Nephron progenitor cell (in vitro differentiated cells): ENCODE data around the gene PSMA5.

ENCODE experiments used
- DNase-seq: peaks from one replicate; pipeline ENCODE4 v3.0.0; 2021
- H3K27ac Mint-ChIP-seq: 2 replicates; pipeline ENCODE4 v1.8.0; 2021; ENCODE audit warnings: mild to moderate bottlenecking, moderate library complexity, mixed read lengths
- H3K27me3 Mint-ChIP-seq: 2 replicates; pipeline ENCODE4 v1.8.0; 2021; ENCODE audit warnings: mild to moderate bottlenecking, low read depth, mixed read lengths; ENCODE audit not compliant: poor library complexity
- H3K36me3 Mint-ChIP-seq: 2 replicates; pipeline ENCODE4 v1.8.0; 2021; ENCODE audit warnings: low read depth, mixed read lengths
- H3K4me1 Mint-ChIP-seq: 2 replicates; pipeline ENCODE4 v1.8.0; 2021; ENCODE audit warnings: mixed read lengths
- H3K4me3 Mint-ChIP-seq: 2 replicates; pipeline ENCODE4 v1.8.0; 2021; ENCODE audit warnings: mild to moderate bottlenecking, moderate library complexity, mixed read lengths
- H3K9me3 Mint-ChIP-seq: 2 replicates; pipeline ENCODE4 v1.8.0; 2021; ENCODE audit warnings: mild to moderate bottlenecking, moderate library complexity, mixed read lengths
- TF ChIP-seq, protein P1 (sequence below): fragments of 200-600 bp; sonication (generic); IDR thresholded peaks from 2 replicates; pipeline ENCODE4 v1.5.0; 2021; ENCODE audit warnings: antibody characterized with exemption

The PSMA5 gene

DNA sequence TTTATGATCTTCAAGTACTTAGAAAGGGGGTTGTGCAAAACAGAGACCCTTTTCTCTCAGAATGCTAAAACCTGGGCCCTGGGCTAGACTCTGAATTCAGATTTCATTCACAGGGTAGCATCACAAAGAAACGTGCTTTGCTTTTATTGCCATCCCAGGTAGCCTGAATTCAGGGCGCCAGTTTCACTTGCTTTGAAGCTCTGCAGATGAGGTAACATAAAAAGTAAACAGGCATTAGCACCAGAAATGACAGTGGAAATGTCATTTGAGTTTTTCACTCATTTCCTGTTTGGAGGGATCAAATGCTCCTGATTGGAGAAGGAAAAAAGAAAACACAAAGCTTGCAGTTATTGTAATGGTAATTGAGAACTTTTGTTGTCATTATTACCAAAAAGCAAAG, 42.7 kb upstream of the PSMA5 start:
- Mint-ChIP-seq H3K27ac (no peak overlapping the region), H3K4me1 (peaks cover 9% of the 10 kb centered on the region), H3K9me3 (no peaks in the 10 kb centered on the region), H3K4me3 (no peak overlapping the region), H3K27me3 (peaks cover 95% of the 10 kb centered on the region), H3K36me3 (no peaks in the 10 kb centered on the region)
- DNase-seq = no peak
- TF ChIP-seq, protein P1, sequence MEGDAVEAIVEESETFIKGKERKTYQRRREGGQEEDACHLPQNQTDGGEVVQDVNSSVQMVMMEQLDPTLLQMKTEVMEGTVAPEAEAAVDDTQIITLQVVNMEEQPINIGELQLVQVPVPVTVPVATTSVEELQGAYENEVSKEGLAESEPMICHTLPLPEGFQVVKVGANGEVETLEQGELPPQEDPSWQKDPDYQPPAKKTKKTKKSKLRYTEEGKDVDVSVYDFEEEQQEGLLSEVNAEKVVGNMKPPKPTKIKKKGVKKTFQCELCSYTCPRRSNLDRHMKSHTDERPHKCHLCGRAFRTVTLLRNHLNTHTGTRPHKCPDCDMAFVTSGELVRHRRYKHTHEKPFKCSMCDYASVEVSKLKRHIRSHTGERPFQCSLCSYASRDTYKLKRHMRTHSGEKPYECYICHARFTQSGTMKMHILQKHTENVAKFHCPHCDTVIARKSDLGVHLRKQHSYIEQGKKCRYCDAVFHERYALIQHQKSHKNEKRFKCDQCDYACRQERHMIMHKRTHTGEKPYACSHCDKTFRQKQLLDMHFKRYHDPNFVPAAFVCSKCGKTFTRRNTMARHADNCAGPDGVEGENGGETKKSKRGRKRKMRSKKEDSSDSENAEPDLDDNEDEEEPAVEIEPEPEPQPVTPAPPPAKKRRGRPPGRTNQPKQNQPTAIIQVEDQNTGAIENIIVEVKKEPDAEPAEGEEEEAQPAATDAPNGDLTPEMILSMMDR = no peak

DNA sequence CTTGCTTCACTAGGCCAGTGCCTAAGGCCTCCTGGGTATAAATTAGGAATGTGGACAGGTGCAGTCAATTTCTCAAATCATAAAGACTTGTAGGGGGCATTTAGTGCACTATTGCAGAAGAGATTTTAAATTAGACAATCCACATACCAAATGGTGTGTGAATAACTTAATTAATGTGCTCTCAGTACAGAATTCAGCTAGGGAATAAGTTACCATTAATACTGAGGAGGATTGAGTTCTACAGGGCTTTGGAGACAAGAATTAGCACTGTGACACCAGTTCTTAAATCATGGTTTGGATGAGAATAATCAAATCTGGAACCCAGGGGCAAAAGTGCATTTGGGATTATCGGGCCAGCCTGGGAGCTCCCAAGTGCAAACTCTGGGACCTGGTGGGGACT, 41.8 kb upstream of the PSMA5 start:
- TF ChIP-seq, protein P1 = no peak
- peaks cover 9% of the 10 kb centered on the region for H3K4me1 Mint-ChIP-seq
- peaks cover 95% of the 10 kb centered on the region for H3K27me3 Mint-ChIP-seq
- no peak overlapping the region for H3K4me3 Mint-ChIP-seq
- no peak for DNase-seq
- no peaks in the 10 kb centered on the region for H3K36me3 Mint-ChIP-seq
- H3K9me3 Mint-ChIP-seq = no peaks in the 10 kb centered on the region
- H3K27ac Mint-ChIP-seq = no peak overlapping the region

DNA sequence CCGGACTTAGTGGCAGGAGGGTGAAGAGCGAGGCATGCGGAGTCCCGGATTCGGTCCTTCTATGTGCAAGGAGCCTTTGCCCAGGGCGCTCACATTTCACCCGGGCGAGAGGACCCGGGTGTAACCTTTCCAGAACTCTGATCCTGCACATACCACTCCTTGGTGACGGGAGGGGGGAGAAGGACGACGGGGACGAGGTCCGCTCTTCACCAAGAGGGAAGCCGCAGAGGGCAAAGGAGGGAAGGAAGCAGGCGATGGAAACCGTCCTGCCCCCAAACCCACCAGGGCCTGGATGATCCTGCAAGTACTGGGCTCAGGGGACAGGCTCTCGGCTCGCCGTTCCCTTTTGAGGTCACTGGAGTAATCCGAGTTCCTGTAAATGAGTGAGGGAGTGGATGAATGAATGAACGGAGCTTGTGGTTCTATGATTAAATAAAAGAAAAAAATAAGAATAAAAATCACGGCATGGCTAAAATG, 41.1 kb upstream of the PSMA5 start:
- Mint-ChIP-seq H3K4me1 (peaks cover 9% of the 10 kb centered on the region), H3K27me3 (peaks cover 95% of the 10 kb centered on the region), H3K27ac (no peak overlapping the region), H3K9me3 (no peaks in the 10 kb centered on the region), H3K4me3 (peak overlapping the region; percentile 79), H3K36me3 (no peaks in the 10 kb centered on the region)
- DNase-seq = peak; percentile 39
- TF ChIP-seq, protein P1 = no peak

DNA sequence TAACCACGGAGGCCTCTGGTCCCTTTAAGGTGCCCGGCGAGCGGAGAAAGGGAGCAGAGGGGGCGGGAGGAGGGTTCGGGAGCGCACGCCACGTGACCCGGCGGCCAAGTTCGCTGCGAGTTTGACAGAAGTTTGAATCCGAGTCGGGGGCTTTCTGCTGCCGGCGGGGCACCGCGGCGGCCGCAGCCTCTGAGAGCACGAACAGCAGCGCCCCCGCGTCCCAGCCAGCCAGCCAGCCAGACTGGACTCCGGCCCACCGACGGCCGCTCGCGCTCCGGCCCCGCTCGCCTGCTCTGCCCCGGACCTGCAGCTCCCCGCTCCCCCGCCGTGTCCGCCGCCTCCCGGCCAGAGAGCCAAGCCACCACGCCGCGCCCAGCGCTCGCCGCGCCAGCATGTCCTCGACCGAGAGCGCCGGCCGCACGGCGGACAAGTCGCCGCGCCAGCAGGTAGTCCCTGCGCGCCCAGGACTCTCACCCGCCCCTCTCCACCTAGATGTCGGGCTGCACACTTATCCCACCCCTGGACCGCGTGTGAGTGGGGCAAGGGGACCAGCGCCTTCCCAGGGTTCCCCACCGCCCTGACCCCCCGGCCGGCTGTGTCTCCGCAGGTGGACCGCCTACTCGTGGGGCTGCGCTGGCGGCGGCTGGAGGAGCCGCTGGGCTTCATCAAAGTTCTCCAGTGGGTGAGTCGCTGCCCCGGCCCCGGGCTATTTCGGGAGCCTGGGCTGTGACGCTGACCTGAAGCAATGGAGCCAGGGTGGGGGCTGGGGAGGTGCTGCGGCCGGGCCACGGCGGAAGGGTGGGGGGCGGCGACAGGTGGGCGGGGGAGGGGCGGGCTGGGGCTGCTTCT, 40.4 kb upstream of the PSMA5 start, which contains the start of gene SYPL2:
TSS of gene SYPL2 (plus strand) at position 95 of the 849 bp plus-strand sequence. CDS start at position 393, 298 bp downstream.
- no peaks in the 10 kb centered on the region for H3K9me3 Mint-ChIP-seq
- no peak within 1 kb of the TSS for H3K27ac Mint-ChIP-seq
- peak; percentile 77 for DNase-seq
- H3K27me3 Mint-ChIP-seq = peaks cover 99% of the 10 kb centered on the region
- peaks cover 9% of the 10 kb centered on the region for H3K4me1 Mint-ChIP-seq
- TF ChIP-seq, protein P1 = no peak
- H3K4me3 Mint-ChIP-seq = peak within 1 kb of the TSS; percentile 79
- H3K36me3 Mint-ChIP-seq = no peaks in the 10 kb centered on the region

DNA sequence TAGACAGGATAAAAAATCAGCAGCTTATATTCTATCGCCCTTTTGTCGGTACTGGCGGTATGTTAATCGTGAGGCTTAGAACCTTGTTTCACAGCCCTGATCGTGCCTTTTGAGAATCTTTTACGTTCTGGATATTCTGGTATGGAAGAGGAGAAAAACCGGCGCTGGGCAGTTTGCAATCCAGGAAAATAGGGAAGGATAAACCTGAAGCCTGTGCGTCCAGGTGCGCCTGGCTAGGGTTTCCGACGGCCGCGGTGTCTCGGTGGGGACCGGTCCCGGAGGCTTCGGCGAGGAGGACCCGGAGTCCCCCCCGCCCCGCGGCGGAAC, 39.8 kb upstream of the PSMA5 start:
- Mint-ChIP-seq H3K27ac (no peak overlapping the region), H3K36me3 (no peaks in the 10 kb centered on the region), H3K27me3 (peaks cover 100% of the 10 kb centered on the region), H3K4me1 (peaks cover 9% of the 10 kb centered on the region), H3K9me3 (peaks cover 3% of the 10 kb centered on the region), H3K4me3 (peak overlapping the region; percentile 79)
- TF ChIP-seq, protein P1 = no peak
- no peak for DNase-seq

DNA sequence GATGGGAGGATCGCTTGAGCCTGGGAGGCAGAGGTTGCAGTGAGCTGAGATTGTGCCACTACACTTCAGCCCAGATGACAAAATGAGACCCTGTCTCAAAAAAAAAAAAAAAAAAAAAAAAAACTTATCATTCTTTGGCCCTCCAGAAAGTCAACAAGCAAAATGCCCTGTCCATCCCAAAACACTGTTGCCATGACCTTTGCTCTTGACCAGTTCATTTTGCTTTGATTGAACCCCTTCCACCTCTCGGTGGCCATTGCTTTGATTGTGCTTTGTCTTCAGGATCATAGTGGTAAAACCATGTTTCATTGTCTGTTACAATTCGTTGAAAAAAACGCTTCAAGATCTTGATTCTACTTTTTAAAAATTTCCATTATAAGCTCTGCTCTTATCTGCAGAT, 31.6 kb upstream of the PSMA5 start:
- Mint-ChIP-seq H3K4me3 (no peak overlapping the region), H3K27me3 (peaks cover 49% of the 10 kb centered on the region), H3K4me1 (no peaks in the 10 kb centered on the region), H3K36me3 (peaks cover 4% of the 10 kb centered on the region), H3K9me3 (peaks cover 53% of the 10 kb centered on the region), H3K27ac (no peak overlapping the region)
- DNase-seq = no peak
- TF ChIP-seq, protein P1 = no peak
